Astrocyte (in vitro differentiated cells and primary cell): ENCODE results near the gene TMEM272. TPM values are rescaled to one million over a fixed set of nuclear protein-coding genes. Genes with fewer than 3 reads are reported as not detected.

Experiments
- DNase-seq: peaks from one replicate; pipeline ENCODE4 v3.0.0-alpha.2; 2010; ENCODE audit warnings: low read depth
- FAIRE-seq: peaks from 2 replicates; lab custom pipeline; 2011; peaks lifted over from hg19 to GRCh38; lab: Jason Lieb, UNC
- H2AFZ ChIP-seq: 2 replicates; pipeline ENCODE4 v1.6.0; 2012; ENCODE audit warnings: low read depth, low read length, inconsistent platforms
- H3K27ac ChIP-seq: 2 replicates; pipeline ENCODE4 v1.5.1; 2011; ENCODE audit warnings: low read depth, low read length, inconsistent platforms
- H3K27me3 ChIP-seq: 2 replicates; pipeline ENCODE4 v1.6.0; 2011; ENCODE audit warnings: low read length, inconsistent platforms; ENCODE audit not compliant: insufficient read depth
- H3K36me3 ChIP-seq: 2 replicates; pipeline ENCODE4 v1.5.1; 2011; ENCODE audit warnings: low read length, inconsistent platforms; ENCODE audit not compliant: insufficient read depth
- H3K4me1 ChIP-seq: 2 replicates; pipeline ENCODE4 v1.5.1; 2011; ENCODE audit warnings: low read length, inconsistent platforms; ENCODE audit not compliant: insufficient read depth
- H3K4me2 ChIP-seq: 2 replicates; pipeline ENCODE4 v1.6.0; 2012; ENCODE audit warnings: low read length, inconsistent platforms
- H3K4me3 ChIP-seq: 2 replicates; pipeline ENCODE4 v1.5.1; 2011; ENCODE audit warnings: low read depth, mild to moderate bottlenecking, low read length, inconsistent platforms; ENCODE audit not compliant: insufficient read depth
- H3K79me2 ChIP-seq: 2 replicates; pipeline ENCODE4 v1.6.0; 2012; ENCODE audit warnings: mild to moderate bottlenecking, low read length, inconsistent platforms; ENCODE audit not compliant: insufficient read depth
- H3K9ac ChIP-seq: 2 replicates; pipeline ENCODE4 v1.6.0; 2012; ENCODE audit warnings: mild to moderate bottlenecking, low read length, inconsistent platforms
- H3K9me3 ChIP-seq: 2 replicates; pipeline ENCODE4 v1.5.1; 2012; ENCODE audit warnings: low read depth, mild to moderate bottlenecking, low read length, inconsistent platforms; ENCODE audit not compliant: insufficient read depth
- H4K20me1 ChIP-seq: 2 replicates; pipeline ENCODE4 v1.6.0; 2012; ENCODE audit warnings: low read length, inconsistent platforms; ENCODE audit not compliant: insufficient read depth
- H3K27ac Mint-ChIP-seq: one replicate; pipeline ENCODE4 v1.8.0; 2021; ENCODE audit warnings: mild to moderate bottlenecking, mixed read lengths; ENCODE audit not compliant: unreplicated experiment
- H3K27me3 Mint-ChIP-seq: one replicate; pipeline ENCODE4 v1.8.0; 2021; ENCODE audit warnings: low read depth, mixed read lengths; ENCODE audit not compliant: unreplicated experiment
- H3K36me3 Mint-ChIP-seq: one replicate; pipeline ENCODE4 v1.8.0; 2021; ENCODE audit warnings: low read depth, mixed read lengths; ENCODE audit not compliant: unreplicated experiment
- H3K4me1 Mint-ChIP-seq: one replicate; pipeline ENCODE4 v1.8.0; 2021; ENCODE audit warnings: low read depth, mixed read lengths; ENCODE audit not compliant: unreplicated experiment
- H3K4me3 Mint-ChIP-seq: one replicate; pipeline ENCODE4 v1.8.0; 2021; ENCODE audit warnings: mild to moderate bottlenecking, moderate library complexity, mixed read lengths; ENCODE audit not compliant: unreplicated experiment
- H3K9me3 Mint-ChIP-seq: one replicate; pipeline ENCODE4 v1.8.0; 2021; ENCODE audit warnings: mild to moderate bottlenecking, mixed read lengths; ENCODE audit not compliant: unreplicated experiment
- EZH2 ChIP-seq: IDR thresholded peaks from 2 replicates; pipeline ENCODE4 v1.6.1; 2012; ENCODE audit warnings: mild to moderate bottlenecking, low read length, inconsistent platforms; ENCODE audit not compliant: insufficient read depth
- total RNA-seq: library from RNA; stranded (reverse); gene quantifications from 2 replicates; pipeline ENCODE4 v1.2.1, GENCODE V29; 2021
- TF ChIP-seq, protein P1 (sequence below): IDR thresholded peaks from 2 replicates; pipeline ENCODE4 v1.5.1; 2011; ENCODE audit warnings: low read depth, mild to moderate bottlenecking, inconsistent platforms, low read length, moderate library complexity; ENCODE audit not compliant: insufficient read depth

The TMEM272 gene
- total RNA-seq, 1 donor from 2014 or later, result 0.05 TPM

DNA sequence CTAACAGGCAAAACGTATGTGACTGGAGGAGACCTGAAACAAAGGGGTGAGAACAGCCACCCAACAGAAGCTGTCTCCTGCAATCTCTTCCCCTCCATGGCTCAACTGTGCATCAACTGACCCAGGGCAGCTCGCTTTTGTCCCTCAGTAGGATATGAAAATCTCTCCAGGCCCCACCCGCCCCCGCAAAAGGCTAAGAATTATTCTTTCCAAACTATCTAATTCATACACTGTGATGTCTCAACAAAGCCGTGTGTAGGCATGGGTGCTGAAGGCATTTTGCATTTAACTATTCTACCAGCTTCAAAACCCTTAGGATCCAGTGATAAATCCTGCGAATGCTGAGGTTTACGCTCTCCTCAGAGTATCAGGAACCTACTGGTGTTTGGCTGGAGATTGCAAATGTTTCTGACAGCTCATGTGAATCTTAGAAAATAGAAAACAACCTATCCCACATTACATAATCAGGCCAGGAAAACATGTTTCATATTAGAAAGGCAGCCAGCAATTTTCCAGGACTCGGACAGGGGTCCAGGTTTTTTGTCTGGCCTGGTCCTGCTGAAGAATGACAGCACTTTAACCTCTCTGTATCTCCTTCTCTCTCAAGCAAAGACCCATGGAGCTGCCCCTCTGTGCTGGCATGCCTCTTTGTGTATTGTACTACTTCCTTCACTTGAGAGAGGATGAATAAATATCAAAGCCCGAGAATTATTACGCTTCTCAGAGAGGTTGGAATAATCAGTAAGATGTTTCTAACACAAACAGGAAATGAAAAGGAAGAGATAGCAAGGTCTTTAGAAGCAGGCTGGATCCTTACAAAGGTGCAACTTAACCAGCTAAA is 58.3 kb downstream of the TMEM272 start:
- Histone ChIP-seq H3K36me3 (no peaks in the 10 kb centered on the region), H3K27me3 (no peaks in the 10 kb centered on the region), H4K20me1 (no peaks in the 10 kb centered on the region), H3K4me3 (no peak overlapping the region), H3K4me1 (no peaks in the 10 kb centered on the region), H2AFZ (peak overlapping the region; percentile 8), H3K79me2 (no peaks in the 10 kb centered on the region), H3K4me2 (peak overlapping the region; percentile 31), H3K9me3 (no peaks in the 10 kb centered on the region), H3K27ac (no peak overlapping the region), H3K9ac (no peak overlapping the region)
- Mint-ChIP-seq H3K9me3 (peaks cover 3% of the 10 kb centered on the region), H3K4me1 (peaks cover 5% of the 10 kb centered on the region), H3K4me3 (no peak overlapping the region), H3K36me3 (no peaks in the 10 kb centered on the region), H3K27ac (no peak overlapping the region), H3K27me3 (peaks cover 2% of the 10 kb centered on the region)
- DNase-seq (no peak), FAIRE-seq (no peak)
- TF ChIP-seq, protein P1, sequence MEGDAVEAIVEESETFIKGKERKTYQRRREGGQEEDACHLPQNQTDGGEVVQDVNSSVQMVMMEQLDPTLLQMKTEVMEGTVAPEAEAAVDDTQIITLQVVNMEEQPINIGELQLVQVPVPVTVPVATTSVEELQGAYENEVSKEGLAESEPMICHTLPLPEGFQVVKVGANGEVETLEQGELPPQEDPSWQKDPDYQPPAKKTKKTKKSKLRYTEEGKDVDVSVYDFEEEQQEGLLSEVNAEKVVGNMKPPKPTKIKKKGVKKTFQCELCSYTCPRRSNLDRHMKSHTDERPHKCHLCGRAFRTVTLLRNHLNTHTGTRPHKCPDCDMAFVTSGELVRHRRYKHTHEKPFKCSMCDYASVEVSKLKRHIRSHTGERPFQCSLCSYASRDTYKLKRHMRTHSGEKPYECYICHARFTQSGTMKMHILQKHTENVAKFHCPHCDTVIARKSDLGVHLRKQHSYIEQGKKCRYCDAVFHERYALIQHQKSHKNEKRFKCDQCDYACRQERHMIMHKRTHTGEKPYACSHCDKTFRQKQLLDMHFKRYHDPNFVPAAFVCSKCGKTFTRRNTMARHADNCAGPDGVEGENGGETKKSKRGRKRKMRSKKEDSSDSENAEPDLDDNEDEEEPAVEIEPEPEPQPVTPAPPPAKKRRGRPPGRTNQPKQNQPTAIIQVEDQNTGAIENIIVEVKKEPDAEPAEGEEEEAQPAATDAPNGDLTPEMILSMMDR, result no peak
- TF ChIP-seq EZH2, result no peak

DNA sequence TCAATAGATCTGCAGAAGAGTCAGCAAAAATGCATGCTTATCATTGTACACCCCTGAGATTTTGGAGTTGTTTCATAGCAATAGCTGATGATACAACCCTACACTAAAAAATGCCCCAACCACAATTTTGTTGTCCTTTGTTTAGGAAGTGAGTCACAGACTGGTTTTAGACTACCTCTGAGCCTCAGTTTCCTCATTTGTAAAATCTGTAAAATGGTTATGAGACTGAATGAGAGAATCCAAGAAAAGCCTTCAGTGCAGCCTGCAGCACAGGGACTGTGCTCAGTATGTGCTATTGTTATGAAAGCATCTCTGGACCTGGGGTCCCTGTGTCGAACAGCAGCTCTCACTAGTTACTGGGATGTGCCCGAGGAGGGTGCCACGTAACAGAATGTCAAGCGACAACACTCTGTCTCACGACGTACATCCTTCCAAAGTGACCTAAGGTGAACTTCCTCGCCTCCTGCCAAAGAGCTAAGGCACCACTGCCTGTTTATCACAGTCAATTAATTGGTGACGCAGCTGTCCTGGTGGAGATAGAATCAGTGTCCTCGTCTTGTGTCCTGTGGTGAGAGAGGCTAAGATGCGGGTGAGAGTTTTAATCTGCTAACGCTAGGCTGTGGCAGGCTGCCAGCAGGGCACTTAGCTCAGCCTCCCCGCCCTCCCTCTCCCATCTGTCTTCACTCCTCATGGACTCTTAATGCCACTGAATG is 59.1 kb downstream of the TMEM272 start:
- no peak overlapping the region for H3K4me3 Mint-ChIP-seq
- peak overlapping the region; percentile 8 for H2AFZ ChIP-seq
- no peaks in the 10 kb centered on the region for H3K4me1 ChIP-seq
- FAIRE-seq (peak; percentile 13), DNase-seq (peak; percentile 34)
- no peak overlapping the region for H3K27ac Mint-ChIP-seq
- H3K4me1 Mint-ChIP-seq, result peaks cover 5% of the 10 kb centered on the region
- H3K9me3 ChIP-seq, result no peaks in the 10 kb centered on the region
- H3K79me2 ChIP-seq, result no peaks in the 10 kb centered on the region
- peaks cover 2% of the 10 kb centered on the region for H3K27me3 Mint-ChIP-seq
- peaks cover 2% of the 10 kb centered on the region for H3K9me3 Mint-ChIP-seq
- no peaks in the 10 kb centered on the region for H3K27me3 ChIP-seq
- H3K36me3 ChIP-seq, result no peaks in the 10 kb centered on the region
- TF ChIP-seq EZH2, result no peak
- TF ChIP-seq, protein P1, result no peak
- no peak overlapping the region for H3K9ac ChIP-seq
- H3K4me2 ChIP-seq, result peak overlapping the region; percentile 31
- H3K27ac ChIP-seq, result no peak overlapping the region
- no peaks in the 10 kb centered on the region for H3K36me3 Mint-ChIP-seq
- no peaks in the 10 kb centered on the region for H4K20me1 ChIP-seq
- no peak overlapping the region for H3K4me3 ChIP-seq
